Ovary (tissue), 3 donors: Measurements from ENCODE around the gene ADGRB3.

Source experiments
- EP300 ChIP-seq: sonication (generic); formaldehyde crosslinking; IDR thresholded peaks from one replicate; pipeline ENCODE4 v1.6.1; 2017; ENCODE audit warnings: antibody characterized with exemption
- POLR2A ChIP-seq: fragments of 450-650 bp; IDR thresholded peaks from one replicate; pipeline ENCODE4 v1.6.1; 2017; ENCODE audit warnings: antibody characterized with exemption, mild to moderate bottlenecking, moderate library complexity
- TF ChIP-seq, protein P1 (sequence below), 3 donors: fragments of 450-650 bp in 2 of 3; fragments of 200-600 bp in 1 of 3; IDR thresholded peaks; one replicate each; pipeline versions ENCODE4 v1.5.1 to v1.8.0; 2016 to 2022; ENCODE audit warnings: antibody characterized with exemption in 3 of 3, mild to moderate bottlenecking in 1 of 3
- donor health status: DM: no; HTN: no; CAD: no.

DNA sequence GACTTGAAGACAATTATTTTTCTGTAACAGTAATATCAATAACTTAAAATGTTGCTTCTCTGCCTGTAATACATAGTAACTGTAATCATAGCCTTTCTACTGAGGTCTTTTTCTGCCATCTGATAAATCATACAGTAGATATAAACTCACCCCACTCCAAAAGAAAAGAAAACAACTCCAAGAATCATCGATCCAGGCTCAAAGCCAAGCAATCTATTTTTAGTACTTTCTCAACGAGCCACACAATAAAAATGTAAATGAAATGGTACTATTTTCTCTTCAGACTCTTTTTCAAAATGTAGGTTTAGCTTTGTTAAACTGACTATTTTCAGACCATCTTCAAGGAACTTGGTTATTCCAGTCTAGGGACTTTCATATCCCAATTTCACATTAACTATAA is 493.3 kb downstream of the ADGRB3 start:
- TF ChIP-seq EP300: no peak
- TF ChIP-seq, protein P1, sequence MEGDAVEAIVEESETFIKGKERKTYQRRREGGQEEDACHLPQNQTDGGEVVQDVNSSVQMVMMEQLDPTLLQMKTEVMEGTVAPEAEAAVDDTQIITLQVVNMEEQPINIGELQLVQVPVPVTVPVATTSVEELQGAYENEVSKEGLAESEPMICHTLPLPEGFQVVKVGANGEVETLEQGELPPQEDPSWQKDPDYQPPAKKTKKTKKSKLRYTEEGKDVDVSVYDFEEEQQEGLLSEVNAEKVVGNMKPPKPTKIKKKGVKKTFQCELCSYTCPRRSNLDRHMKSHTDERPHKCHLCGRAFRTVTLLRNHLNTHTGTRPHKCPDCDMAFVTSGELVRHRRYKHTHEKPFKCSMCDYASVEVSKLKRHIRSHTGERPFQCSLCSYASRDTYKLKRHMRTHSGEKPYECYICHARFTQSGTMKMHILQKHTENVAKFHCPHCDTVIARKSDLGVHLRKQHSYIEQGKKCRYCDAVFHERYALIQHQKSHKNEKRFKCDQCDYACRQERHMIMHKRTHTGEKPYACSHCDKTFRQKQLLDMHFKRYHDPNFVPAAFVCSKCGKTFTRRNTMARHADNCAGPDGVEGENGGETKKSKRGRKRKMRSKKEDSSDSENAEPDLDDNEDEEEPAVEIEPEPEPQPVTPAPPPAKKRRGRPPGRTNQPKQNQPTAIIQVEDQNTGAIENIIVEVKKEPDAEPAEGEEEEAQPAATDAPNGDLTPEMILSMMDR (IDR thresholded peaks at IDR 0.05): no peak
- no peak for TF ChIP-seq POLR2A
